Nucleus accumbens (tissue), 56 donors: ENCODE measurements around the gene SNW1.
A peak's percentile ranks its signal among the peaks of the same experiment; 100 is the strongest.
"Not testable (repeated sequence)": the region's sequence is repeated elsewhere in the genome, so short reads cannot be mapped to it uniquely, and the experiment has no call there.

Experiments used
- DNase-seq, 56 donors: peaks; one replicate each; lab custom pipeline; 2025; lab: John Stamatoyannopoulos, UW

SNW1 gene

GRCh38 chr14:77760381-77761204 lies at the start of gene SNW1:
Gene SNW1, minus strand, starts transcription at chr14:77761156. Its CDS starts 29 bp downstream, at chr14:77761127.
- peak; percentile 7 to 97 (median 89) for DNase-seq

GRCh38 chr14:77809011-77809410 lies 48.1 kb upstream of the SNW1 start:
- DNase-seq, result no peak

DNA sequence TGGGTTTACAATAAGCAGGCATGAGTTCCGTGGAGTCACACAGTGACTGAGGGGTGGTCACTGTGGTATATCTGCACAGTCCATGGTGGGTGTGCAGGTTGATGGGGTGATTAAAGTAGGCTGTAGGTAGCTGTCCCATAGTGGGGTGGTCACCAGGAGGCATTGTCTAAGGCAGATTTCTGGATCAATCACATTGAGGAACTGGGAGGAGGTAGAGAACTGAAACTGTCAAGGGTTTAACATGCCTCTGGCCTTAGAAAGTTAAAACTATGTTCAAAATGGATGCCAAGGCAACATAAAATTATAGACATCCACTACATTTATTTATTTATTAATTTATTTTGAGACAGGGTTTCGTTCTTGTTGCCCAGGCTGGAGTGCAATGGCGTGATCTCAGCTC lies 47.3 kb upstream of the SNW1 start:
- no peak for DNase-seq

DNA sequence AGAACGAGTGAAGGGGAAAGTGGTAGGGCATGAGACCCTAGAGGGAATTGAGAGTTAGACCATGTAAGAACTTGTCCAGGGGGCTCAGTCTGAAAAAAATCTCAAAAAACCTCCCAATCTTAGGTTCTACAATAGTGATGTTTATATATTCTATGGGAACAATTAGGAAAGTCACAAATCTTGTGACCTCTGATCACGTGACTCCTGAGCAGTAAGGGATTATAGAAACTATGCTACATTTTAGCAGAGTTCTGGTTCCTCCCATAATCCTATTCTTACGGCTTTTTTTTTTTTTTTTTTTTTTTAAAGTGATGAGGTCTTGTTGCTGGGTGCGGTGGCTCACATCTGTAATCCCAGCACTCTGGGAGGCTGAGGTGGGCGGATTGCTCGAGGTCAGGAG lies 44.8 kb upstream of the SNW1 start:
- no peak for DNase-seq

DNA sequence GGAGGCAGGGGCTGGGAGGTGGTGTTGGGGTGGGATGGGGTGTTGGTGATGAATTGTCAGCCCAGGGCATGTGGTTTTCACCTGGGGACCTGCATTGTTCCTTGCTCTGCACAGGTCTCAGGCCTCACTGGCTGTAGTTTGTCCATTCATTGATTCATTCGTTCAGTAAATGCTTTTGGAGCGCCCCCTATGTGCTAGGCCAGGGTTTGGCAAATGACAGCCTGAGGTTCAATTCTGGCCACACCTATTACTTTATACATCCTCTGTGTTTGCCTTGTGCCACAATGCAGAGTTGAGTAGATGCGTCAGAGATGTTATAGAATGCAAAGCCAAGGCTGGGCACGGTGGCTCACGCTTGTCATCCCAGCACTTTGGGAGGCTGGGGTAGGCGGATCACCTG lies 43.6 kb upstream of the SNW1 start:
- DNase-seq, result no peak

- no peak for DNase-seq
Measured at GRCh38 chr14:77800814-77801213, 39.9 kb upstream of the SNW1 start.

GRCh38 chr14:77799863-77800730 lies 39.1 kb upstream of the SNW1 start, which contains the start of gene ADCK1:
Gene ADCK1, plus strand, starts transcription at chr14:77800109. Its CDS starts 18,870 bp downstream, at chr14:77818979.
- peak; percentile 69 to 99 (median 92) for DNase-seq

GRCh38 chr14:77799456-77799855 lies 38.5 kb upstream of the SNW1 start:
- not testable (repeated sequence) for DNase-seq

DNA sequence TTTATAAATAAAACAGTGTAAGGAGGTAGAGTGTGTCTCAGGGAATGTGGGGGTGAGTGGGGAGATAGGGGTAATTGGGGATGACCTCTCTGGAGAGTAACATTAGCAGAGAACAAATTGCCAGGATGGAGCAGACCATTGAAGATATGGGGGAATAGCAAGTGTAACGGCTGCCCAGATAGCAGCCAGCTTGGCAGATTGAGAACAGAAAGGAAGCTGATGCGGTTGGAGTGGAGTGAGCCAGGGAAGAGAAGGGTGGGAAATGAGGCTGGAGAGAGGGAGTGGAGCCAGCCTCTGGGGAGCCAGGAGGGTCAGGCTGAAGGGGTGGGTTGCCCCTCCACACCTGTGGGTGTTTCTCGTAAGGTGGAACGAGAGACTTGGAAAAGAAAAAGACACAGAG lies 33.4 kb upstream of the SNW1 start:
- no peak for DNase-seq

GRCh38 chr14:77793255-77793654 lies 32.3 kb upstream of the SNW1 start:
- not testable (repeated sequence) for DNase-seq

GRCh38 chr14:77791225-77791600 lies 30.3 kb upstream of the SNW1 start:
- no peak for DNase-seq

DNA sequence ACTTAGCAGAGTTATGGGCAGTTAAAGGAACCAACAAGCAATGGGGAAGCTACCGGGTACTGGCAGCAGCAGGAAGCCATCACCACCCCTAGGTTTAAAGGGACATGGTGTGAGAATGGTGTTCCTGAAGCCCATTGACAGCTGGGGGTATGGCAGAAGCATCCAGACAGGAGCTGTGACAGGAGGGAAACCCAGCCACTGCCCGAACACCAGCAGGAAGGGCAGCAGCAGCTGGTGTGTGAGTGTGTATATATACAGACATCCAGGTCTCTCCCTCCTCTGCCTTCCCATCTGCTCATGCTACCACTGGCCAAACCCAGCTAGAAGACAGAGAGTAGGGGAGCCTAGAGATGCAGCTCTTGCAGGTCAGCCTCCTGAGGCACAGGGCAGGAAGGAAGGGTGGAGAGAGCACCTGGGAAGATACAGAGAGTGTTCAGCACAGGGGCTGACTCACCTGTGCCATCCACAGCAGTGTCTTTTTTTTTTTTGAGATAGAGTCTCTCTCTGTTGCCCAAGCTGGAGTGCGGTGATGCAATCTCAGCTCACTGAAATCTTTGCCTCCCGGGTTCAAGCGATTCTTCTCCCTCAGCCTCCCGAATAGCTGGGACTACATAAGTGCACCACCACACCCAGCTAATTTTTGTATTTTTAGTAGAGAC lies 29.7 kb upstream of the SNW1 start:
- no peak for DNase-seq

- no peak for DNase-seq
Measured at GRCh38 chr14:77786148-77786547, 25.2 kb upstream of the SNW1 start.

GRCh38 chr14:77782202-77782601 lies 21.2 kb upstream of the SNW1 start:
- no peak for DNase-seq

DNA sequence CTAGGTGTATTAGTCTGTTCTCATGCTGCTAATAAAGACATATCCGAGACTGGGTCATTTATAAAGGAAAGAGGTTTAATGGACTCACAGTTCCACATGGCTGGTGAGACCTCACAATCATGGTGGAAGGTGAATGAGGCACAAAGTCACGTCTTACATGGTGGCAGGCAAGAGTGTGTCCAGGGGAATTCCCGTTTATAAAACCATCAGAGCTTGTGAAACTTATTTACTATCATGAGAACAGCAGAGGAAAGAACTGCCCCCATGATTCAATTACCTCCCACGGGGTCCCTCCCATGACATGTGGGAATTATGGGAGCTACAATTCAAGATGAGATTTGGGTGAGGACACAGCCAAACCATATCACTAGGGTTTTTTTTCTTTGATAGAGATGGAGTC lies 13.0 kb upstream of the SNW1 start:
- DNase-seq, result not testable (repeated sequence)

GRCh38 chr14:77768442-77769069 lies 7.6 kb upstream of the SNW1 start:
- DNase-seq, result not testable (repeated sequence)

DNA sequence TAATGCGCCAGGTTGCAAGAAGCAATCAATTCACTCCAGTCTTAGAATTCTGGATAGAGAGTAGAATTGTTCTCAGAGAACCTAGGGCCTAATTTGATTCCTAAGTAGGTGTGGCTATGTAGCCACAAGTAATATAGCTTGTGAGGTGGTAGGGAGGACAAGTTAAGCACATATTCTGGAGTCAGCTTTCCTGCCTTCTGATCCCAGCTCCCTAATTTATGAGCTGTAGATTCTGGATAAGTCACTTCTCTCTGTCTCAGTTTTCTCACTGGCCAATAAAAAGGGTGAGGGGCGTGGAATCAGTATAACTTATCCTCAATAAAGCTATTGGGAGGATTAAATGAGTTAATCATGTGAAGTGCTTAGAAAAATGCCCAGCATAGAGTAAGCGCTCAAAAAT lies 3.0 kb upstream of the SNW1 start:
- no peak for DNase-seq

DNA sequence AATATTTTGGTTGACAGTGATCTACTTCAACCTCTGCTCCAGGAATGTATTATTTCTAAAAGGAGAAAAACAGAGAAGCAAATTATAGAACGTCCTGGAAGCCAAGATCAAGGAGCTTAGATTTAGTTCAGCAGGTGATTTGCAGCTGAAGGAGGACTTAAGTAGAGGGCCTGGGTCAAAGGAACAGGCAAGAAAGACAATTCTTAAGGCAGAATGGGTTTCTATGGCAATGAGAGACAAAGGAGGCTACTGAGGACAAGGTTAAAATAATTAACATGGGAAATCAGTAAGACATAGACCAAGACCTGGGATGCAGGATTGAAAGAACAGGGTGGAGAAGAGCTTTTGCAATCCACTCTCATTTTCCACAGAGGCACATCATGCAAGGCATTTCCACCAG lies 2.4 kb upstream of the SNW1 start:
- DNase-seq, result no peak

DNA sequence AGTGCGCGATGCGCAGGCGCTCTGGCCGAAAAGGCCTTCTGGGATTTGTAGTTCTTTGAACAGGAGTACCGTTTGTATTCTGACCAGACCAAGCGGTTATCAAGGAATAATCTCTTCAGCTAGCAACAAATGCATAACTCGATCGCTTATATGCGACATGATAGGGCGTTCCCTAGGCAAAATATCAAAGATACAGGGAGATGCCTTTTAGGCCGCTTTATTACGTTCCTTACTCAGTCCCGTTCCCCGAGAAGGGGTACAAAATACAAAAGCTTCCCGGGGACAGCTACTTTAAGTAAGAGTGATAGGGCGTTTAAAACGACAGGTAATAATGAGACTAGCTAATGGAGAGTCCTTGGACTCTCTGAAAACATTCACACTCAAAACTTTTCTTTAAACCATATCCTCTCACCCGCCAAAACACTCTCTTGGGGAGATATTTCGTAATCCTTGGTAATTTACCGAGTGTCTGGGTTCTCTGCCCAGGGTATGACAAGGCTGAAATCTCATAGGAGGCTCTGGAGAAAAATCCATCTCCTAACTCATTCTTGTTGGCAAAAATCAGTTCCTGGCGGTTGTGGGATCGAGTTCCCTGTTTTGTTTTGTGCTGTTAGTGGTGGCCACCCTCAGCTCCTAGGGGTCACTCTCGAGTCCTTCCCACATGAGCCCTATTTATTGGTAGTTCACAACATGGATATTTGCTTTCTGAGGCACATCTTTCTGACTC lies 412 bp upstream of the SNW1 start:
- peak in 31 of 56 donors; percentile 2 to 94 (median 12) for DNase-seq
